ENCODE results near the gene SH3PXD2A. TPM values are rescaled to one million over a fixed set of nuclear protein-coding genes. Genes with fewer than 3 reads are reported as not detected.
A peak's percentile ranks its signal among the peaks of the same experiment; 100 is the strongest.

The SH3PXD2A gene
- total RNA-seq, 1 experiment from 2014 or later: 4.5 TPM

DNA sequence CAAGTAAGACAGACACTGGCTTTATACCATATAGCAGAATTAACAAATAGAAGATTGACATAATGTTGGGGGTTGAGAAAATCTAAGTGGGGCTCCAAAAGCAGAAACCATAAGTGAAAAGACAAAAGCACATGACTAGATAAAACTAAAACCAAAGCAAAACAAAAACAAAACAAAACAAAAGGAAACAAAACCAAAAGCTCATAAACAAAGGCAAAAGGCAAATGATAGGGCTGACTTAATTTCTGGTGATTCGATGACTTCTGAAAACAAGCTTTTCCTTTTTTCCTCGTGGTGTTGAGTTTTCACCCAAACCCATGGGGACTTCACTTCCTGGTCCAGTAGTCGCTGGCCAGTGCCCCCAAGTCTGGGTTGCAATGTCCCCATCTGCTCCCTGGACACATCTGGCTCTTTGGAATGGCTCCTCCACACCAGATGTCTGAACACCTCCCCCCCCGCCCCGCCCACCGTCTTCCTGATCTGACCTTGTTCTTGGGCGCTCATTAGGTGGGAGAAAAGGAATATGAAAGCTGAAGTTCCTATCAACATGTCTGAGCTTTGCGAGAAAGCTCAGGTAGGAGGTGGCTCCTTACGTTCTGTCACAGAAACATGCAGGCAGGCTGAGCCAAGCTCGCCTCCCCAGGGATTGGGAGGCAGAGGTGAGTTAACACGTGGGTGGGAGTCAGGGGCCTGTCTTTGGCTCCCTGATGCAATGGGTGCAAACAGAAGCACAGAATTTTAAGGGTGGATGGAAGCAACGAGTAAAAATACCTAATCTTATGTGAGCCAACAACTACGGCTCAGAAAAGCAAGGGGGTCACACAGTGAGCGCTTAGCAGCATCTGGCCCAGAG lies 240.8 kb downstream of the SH3PXD2A start:
- no peak overlapping the region for H4K91ac ChIP-seq (ENCODE audit: insufficient read length, low read depth, low read length)
- H3K27ac ChIP-seq (ENCODE audit: insufficient read length, low read depth, low read length): no peak overlapping the region
- H3K36me3 Mint-ChIP-seq (ENCODE audit: insufficient read depth in 1 of 3, low read depth in 3 of 3): peaks cover 0 to 6% (median 5%) of the 10 kb centered on the region in 3 experiments; a peak in 3 of 7 replicates
- no peak for DNase-seq
- no peak for TF ChIP-seq CTCF (conservative IDR thresholded peaks at IDR 0.05)
- no peak overlapping the region for H3K14ac ChIP-seq (ENCODE audit: insufficient read depth, low read length)
- peaks cover 14 to 17% of the 10 kb centered on the region in 2 experiments for H3K4me1 Mint-ChIP-seq
- H2BK5ac ChIP-seq (ENCODE audit: insufficient read length, low read length): no peak overlapping the region
- H3K4me2 ChIP-seq (ENCODE audit: insufficient read depth, insufficient read length, low read length): no peak overlapping the region
- no peak overlapping the region for H2BK20ac ChIP-seq (ENCODE audit: low read depth, low read length, poor library complexity, severe bottlenecking)
- no peak overlapping the region for H3K4ac ChIP-seq (ENCODE audit: low read depth, low read length)
- H4K20me1 ChIP-seq (ENCODE audit: control insufficient read depth, insufficient read depth, insufficient read length): no peaks in the 10 kb centered on the region
- no peak overlapping the region for H4K8ac ChIP-seq (replicated peaks; ENCODE audit: insufficient read length, low read depth, low read length)
- no peak overlapping the region for H3K23ac ChIP-seq (ENCODE audit: insufficient read length, low read depth, low read length)
- no peak overlapping the region for H3K9ac ChIP-seq (ENCODE audit: extremely low read depth, insufficient read length, low read length)
- H3K9me3 Mint-ChIP-seq: no peaks in the 10 kb centered on the region
- H2BK15ac ChIP-seq (ENCODE audit: low read depth, low read length): no peak overlapping the region
- H2AK5ac ChIP-seq (ENCODE audit: insufficient read length, low read length): no peak overlapping the region
- H3K9me3 ChIP-seq (ENCODE audit: control insufficient read depth, low read depth, low read length): no peaks in the 10 kb centered on the region
- no peaks in the 10 kb centered on the region for H3K27me3 ChIP-seq (ENCODE audit: insufficient read depth, low read length)
- peaks cover 2% of the 10 kb centered on the region; the same call in 1 of the 2 replicates for H3K4me1 ChIP-seq (ENCODE audit: insufficient read depth, low read length)
- no peaks in the 10 kb centered on the region for H3K27me3 Mint-ChIP-seq (ENCODE audit: low read depth)
- H3K79me1 ChIP-seq (ENCODE audit: insufficient read depth, low read depth, low read length, poor library complexity, severe bottlenecking): no peaks in the 10 kb centered on the region
- no peaks in the 10 kb centered on the region for H3K23me2 ChIP-seq (ENCODE audit: insufficient read length, low read depth, low read length, poor library complexity, severe bottlenecking)
- H3K56ac ChIP-seq (ENCODE audit: insufficient read length, low read depth, low read length): no peak overlapping the region
- no peaks in the 10 kb centered on the region for H3K79me2 ChIP-seq (ENCODE audit: insufficient read depth, low read length)
- WGBS (ENCODE audit: extremely low coverage, insufficient read length, low lambda C conversion rate): no CpG with 5 or more reads among the region's 14 CpGs
- no peak overlapping the region for H3K4me3 Mint-ChIP-seq
- no peak overlapping the region for H2AFZ ChIP-seq (ENCODE audit: low read length)
- peak overlapping the region; percentile 38 to 90 (median 81); a peak in 4 of 7 replicates for H3K27ac Mint-ChIP-seq
- no peak overlapping the region for H3T11ph ChIP-seq (ENCODE audit: low read length)
- peak overlapping the region; percentile 18 for H3K18ac ChIP-seq (ENCODE audit: insufficient read length, low read depth, low read length)
- H2BK12ac ChIP-seq (ENCODE audit: insufficient read length, low read depth, low read length): no peak overlapping the region
- H2BK120ac ChIP-seq (ENCODE audit: low read depth, low read length, poor library complexity, severe bottlenecking): no peak overlapping the region
- no peak overlapping the region for H4K5ac ChIP-seq (ENCODE audit: insufficient read length, low read depth, low read length)

All from H9 (cell line).